8988T (cell line): ENCODE measurements around the gene NTRK2.

Source experiments
- DNase-seq: peaks from one replicate; pipeline ENCODE4 v3.0.0; 2011

Gene NTRK2

DNA sequence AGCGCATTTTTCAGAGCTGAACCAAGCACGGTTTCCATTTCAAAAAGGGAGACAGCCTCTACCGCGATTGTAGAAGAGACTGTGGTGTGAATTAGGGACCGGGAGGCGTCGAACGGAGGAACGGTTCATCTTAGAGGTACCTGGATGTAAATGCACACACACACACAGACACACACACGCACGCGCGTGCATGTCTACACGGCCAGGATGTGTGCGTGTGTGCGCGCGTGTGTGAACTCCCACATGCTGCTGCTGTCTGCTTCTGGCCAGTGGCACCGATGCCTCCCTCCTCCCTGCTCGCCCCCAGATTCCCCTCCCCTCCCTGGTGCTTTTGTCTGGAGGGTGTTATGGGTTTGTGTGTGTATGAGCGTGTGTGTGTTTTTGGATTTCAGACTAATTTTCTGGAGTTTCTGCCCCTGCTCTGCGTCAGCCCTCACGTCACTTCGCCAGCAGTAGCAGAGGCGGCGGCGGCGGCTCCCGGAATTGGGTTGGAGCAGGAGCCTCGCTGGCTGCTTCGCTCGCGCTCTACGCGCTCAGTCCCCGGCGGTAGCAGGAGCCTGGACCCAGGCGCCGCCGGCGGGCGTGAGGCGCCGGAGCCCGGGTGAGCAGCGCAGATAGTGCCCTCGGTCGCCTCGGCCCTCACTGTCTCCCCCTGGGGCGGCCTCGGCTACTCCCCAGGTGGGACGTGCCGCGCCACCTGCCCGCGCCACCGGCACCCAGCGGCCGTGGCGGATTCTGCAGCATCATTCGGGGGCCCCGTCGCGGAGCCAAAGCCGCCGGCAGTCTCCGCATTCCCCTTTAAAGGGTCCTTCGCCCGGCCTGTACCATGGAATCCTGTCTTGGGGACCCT lies at the start of gene NTRK2:
NTRK2 (plus strand) TSS at position 442 of the 850 bp plus-strand sequence. CDS start 1,020 bp downstream, outside the sequence.
- peak; percentile 20 for DNase-seq

DNA sequence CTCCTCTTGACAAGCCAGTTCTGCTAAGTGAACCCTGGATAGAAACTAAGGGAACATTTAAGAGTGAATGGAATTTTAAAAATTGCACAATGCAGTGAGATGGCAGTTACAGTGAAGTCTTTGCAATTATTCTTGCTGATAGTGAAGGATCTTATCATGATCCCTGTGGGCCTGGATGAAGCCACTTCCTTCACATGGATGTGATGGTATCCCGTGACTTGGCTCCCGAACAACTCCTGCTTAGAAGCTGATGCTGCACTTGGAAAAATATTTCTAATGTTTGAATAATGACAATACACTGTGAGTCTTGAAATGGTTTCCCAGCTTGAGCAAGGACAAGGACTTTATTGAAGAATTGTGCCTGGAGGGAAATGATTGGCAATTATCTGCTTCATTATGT lies 49.2 kb upstream of the NTRK2 start:
- no peak for DNase-seq

DNA sequence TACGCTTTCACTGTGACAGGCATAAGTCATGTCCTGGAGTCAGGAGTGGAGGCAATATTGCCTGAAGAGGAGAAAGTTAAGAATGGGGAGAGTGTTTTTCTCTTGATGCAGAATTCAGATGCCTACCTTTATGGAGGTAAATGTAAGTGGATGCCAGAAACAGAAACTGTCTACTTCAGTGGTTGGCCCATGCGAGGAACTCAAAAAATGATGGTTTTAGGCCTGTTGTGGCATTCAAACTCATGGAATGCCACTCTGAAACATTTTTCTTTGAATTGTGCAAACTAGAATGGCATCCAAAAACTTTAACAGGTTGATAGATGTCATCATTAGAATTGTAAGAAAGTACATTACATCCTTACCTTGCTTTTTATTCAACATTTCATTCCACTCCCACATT lies 47.7 kb upstream of the NTRK2 start:
- DNase-seq = no peak

GRCh38 chr9:84622981-84623380 lies 46.5 kb upstream of the NTRK2 start:
- DNase-seq = no peak

DNA sequence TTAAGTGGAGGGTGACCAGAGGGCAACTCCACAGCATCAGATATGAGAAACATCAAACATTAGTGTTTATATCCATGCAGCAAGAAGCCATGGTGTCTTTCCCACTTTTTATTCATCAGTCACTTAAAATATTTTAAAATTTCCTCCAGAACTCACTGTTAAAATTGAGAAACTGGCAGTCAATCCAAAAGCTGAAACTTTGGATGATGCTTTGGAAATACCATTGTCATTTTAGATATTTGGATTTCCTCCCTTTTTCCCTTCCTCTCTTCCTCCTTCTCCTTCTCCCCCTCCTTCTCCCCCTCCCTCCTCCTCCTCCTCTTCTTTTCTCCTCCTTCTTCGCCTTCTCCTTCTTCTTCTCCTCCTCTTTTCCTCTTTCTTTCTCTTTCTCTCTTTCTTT lies 33.1 kb upstream of the NTRK2 start:
- no peak for DNase-seq

DNA sequence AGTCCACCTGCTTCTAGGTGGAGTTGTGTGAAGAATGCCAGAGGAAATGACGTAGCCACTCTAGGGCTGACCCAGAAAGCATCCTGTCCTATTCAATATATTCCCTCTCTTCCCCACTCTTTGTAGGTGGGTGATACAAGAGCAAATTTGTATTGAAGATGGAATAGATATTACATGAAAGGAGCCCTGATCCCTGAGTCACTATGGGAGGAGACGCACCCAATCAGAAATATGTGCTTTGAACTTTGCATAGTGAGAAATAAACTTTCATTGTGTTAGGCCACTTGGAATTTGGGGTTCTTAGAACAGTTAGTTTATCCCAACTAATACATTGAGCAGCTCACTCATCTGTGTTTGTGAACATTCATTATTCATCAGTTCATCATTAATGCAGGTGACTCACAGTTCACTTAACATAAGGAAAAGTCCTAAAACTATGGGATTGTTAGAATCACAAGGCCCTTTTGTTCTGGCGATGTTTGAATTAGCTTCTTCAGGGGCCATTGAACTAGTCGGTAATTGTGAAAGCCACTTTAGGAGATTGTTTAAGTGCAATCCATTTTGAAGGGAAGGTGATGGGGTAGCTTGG lies 26.9 kb upstream of the NTRK2 start:
- no peak for DNase-seq

- DNase-seq = no peak
Measured at GRCh38 chr9:84647699-84648098, 21.8 kb upstream of the NTRK2 start.

- no peak for DNase-seq
Measured at GRCh38 chr9:84652496-84653120, 16.9 kb upstream of the NTRK2 start.

- DNase-seq = no peak
Measured at GRCh38 chr9:84655447-84655846, 14.1 kb upstream of the NTRK2 start.

DNA sequence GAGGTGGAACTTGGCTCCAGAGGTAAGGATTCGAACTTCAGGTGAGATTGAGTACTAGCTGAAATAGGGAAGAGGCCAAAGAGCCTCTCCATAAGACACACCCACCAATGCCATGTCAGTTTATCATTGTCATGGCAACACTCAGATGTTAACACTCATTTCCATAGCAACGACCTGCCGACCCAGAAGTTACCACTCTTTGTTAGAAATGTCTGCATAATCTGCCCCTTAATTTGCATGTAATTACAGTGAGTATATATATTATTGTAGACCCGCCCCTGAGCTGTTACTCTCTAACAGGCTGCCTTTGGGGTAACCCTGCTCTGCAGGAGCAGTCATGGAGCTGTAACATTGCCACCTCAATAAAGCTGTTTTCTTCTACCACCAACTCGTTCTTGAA lies 10.2 kb upstream of the NTRK2 start:
- no peak for DNase-seq

- DNase-seq = no peak
Measured at GRCh38 chr9:84659773-84660172, 9.8 kb upstream of the NTRK2 start.

- DNase-seq = peak; percentile 26
Measured at GRCh38 chr9:84667571-84668195, 1.8 kb upstream of the NTRK2 start.

GRCh38 chr9:84668196-84669012 lies 1.1 kb upstream of the NTRK2 start:
- DNase-seq = peak; percentile 17

DNA sequence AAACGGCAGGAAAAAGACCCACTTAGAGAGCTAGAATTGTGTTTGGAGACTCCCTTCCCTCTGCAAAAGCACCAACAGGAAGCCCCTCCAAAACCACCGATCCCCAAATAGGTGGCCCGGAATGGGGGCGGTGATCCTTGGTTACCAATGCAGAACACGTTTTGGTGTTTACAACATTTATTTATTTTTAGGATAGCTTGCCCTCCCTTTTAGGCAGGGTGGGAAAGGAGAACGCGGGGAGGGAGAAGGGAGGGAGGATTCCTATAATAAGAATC lies 579 bp upstream of the NTRK2 start:
- peak; percentile 13 for DNase-seq

DNA sequence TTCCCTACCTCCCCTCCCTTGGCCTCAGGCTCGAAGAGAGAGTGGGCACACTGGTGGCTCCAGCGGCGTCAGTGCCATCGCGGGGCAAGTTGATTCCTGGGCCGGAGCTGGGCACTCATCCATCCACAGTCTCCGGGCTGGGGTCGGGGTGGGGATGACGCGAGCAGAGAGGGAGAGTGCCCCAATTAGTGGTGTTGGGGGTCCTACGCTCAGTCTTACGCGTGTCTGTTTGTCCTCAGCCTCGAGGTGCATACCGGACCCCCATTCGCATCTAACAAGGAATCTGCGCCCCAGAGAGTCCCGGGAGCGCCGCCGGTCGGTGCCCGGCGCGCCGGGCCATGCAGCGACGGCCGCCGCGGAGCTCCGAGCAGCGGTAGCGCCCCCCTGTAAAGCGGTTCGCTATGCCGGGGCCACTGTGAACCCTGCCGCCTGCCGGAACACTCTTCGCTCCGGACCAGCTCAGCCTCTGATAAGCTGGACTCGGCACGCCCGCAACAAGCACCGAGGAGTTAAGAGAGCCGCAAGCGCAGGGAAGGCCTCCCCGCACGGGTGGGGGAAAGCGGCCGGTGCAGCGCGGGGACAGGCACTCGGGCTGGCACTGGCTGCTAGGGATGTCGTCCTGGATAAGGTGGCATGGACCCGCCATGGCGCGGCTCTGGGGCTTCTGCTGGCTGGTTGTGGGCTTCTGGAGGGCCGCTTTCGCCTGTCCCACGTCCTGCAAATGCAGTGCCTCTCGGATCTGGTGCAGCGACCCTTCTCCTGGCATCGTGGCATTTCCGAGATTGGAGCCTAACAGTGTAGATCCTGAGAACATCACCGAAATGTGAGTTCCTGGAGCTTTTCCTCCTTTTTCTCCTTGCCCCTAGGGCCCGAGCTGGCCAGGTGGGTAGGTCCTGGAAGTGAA lies 861 bp downstream of the NTRK2 start:
- DNase-seq = peak; percentile 26

DNA sequence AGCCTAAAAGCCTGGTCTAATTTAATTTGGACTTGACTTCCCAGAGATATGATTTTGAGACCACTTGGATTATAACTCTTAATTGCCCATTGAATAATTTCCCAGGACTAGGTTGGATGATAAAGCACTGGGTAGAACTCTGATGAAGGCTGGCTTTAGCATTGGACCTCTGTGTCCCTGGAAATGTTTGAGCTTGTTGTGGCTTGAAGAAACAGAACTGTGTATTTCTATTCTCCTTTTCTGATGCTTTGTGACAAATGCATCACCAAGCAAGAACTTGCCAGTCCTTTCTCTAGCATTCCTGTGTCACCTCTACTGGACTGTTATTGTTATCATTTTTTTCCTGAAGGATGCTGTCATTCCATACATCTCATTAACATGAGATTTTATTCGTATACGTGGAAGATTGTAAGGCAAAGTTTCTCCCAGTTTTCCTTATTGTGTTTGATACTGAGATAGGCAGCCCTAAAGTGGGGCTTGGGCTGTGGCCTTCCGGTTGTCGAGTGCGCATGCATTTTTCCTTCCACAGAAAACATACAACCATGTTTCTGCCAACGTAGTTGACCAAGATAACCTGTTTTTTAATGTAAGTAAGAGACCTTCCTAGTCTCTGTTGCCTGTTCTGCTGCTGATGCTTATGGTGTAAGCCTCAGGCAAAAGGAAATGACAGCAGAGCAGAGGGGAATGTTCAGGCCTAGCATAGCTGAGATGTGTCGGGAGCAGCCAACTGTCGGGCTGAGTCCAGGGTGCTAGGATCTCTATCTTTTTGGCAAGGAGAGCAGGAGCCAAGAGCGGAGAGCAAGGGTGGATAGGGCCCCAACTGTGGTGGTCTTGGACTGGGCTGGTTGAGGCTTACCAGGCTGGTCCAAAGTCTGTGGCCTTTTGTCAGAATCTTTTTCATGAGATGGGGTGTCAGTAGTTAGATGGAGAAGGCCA lies 2.3 kb downstream of the NTRK2 start:
- no peak for DNase-seq

- no peak for DNase-seq
Measured at GRCh38 chr9:84673806-84674205, 4.3 kb downstream of the NTRK2 start.

- no peak for DNase-seq
Measured at GRCh38 chr9:84677080-84677479, 7.6 kb downstream of the NTRK2 start.

DNA sequence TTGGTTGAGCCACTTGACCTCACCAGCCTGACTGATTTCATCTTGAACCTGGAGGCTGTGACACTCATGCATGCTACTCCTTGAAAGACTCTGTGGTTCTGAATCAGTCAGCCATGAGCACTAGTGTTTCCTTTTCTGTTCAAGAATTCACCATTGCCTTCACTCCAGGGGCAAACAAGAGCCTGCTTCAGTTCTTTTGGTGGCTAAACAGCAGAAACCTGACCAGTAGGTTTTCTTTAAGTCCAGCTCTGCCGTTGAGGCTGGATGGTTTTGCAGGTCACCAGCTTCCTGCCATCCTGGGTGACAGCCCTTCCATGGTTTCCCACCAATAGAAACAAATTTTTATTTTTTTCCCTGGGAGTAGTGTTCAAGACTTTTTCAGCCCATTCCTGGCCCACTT lies 10.0 kb downstream of the NTRK2 start:
- DNase-seq = no peak

- no peak for DNase-seq
Measured at GRCh38 chr9:84681516-84682285, 12.2 kb downstream of the NTRK2 start.
